Bronchial epithelial cell (primary cell): Measurements from ENCODE around the gene PCED1B. TPM values are rescaled to one million over a fixed set of nuclear protein-coding genes. Genes with fewer than 3 reads are reported as not detected.

Source experiments
- DNase-seq: peaks from one replicate; pipeline ENCODE4 v3.0.0-alpha.2; 2010; ENCODE audit warnings: low read depth
- FAIRE-seq: peaks from 2 replicates; lab custom pipeline; 2011; peaks lifted over from hg19 to GRCh38; lab: Jason Lieb, UNC
- H3K27me3 ChIP-seq: 2 replicates; pipeline ENCODE4 v1.5.1; 2011; ENCODE audit warnings: low read length; ENCODE audit not compliant: control insufficient read depth, insufficient read depth
- H3K36me3 ChIP-seq: 2 replicates; pipeline ENCODE4 v1.5.1; 2011; ENCODE audit warnings: low read length; ENCODE audit not compliant: control insufficient read depth, insufficient read depth
- H3K4me3 ChIP-seq: 2 replicates; pipeline ENCODE4 v1.5.1; 2011; ENCODE audit warnings: mild to moderate bottlenecking, low read depth, low read length, control low read depth
- CTCF ChIP-seq: IDR thresholded peaks from 2 replicates; pipeline ENCODE4 v1.5.1; 2011; ENCODE audit warnings: mild to moderate bottlenecking, moderate library complexity, low read length, control low read depth, inconsistent platforms; ENCODE audit not compliant: insufficient read depth, severe bottlenecking
- total RNA-seq: library from RNA; depleted of rRNA; stranded (reverse); fragments of >200 nt; gene quantifications from 2 replicates; pipeline ENCODE4 v1.2.1, GENCODE V29; 2014

The PCED1B gene
- total RNA-seq, 1 donor from 2014 or later, result 1.3 TPM

GRCh38 chr12:47065546-47065945 lies 13.9 kb upstream of the PCED1B start:
- Histone ChIP-seq H3K27me3 (no peaks in the 10 kb centered on the region), H3K4me3 (no peak overlapping the region), H3K36me3 (no peaks in the 10 kb centered on the region)
- FAIRE-seq (no peak), DNase-seq (no peak)
- no peak for TF ChIP-seq CTCF

- Histone ChIP-seq H3K4me3 (no peak overlapping the region), H3K27me3 (no peaks in the 10 kb centered on the region), H3K36me3 (no peaks in the 10 kb centered on the region)
- TF ChIP-seq CTCF, result no peak
- FAIRE-seq (no peak), DNase-seq (peak; percentile 45)
Observed at GRCh38 chr12:47066278-47067025, 13.0 kb upstream of the PCED1B start.

- no peak for DNase-seq
Observed at GRCh38 chr12:47067176-47067575, 12.2 kb upstream of the PCED1B start.

GRCh38 chr12:47067771-47068431 lies 11.5 kb upstream of the PCED1B start:
- TF ChIP-seq CTCF, result no peak
- Histone ChIP-seq H3K27me3 (no peaks in the 10 kb centered on the region), H3K4me3 (no peak overlapping the region), H3K36me3 (no peaks in the 10 kb centered on the region)
- DNase-seq, result no peak
- no peak for FAIRE-seq

More at GRCh38 chr12:47067176-47067575, 12.2 kb upstream of the PCED1B start:
- Histone ChIP-seq H3K4me3 (no peak overlapping the region), H3K36me3 (no peaks in the 10 kb centered on the region), H3K27me3 (no peaks in the 10 kb centered on the region)
- FAIRE-seq, result no peak
- TF ChIP-seq CTCF, result no peak

GRCh38 chr12:47068539-47068938 lies 10.9 kb upstream of the PCED1B start:
- Histone ChIP-seq H3K27me3 (no peaks in the 10 kb centered on the region), H3K4me3 (no peak overlapping the region), H3K36me3 (no peaks in the 10 kb centered on the region)
- DNase-seq (no peak), FAIRE-seq (no peak)
- TF ChIP-seq CTCF, result no peak
